KMS-11 (cell line): ENCODE data around the gene PLPP3.
"Not testable (repeated sequence)": the region's sequence is repeated elsewhere in the genome, so short reads cannot be mapped to it uniquely, and the experiment has no call there.

Source experiments
- H2AFZ ChIP-seq: fragments of 200-600 bp; sonication (generic); 2 replicates; pipeline ENCODE4 v1.6.1; 2016; ENCODE audit warnings: antibody characterized with exemption, mixed run types, low read depth
- H3K27ac ChIP-seq: fragments of 200-600 bp; sonication (generic); 2 replicates; pipeline ENCODE4 v1.6.1; 2016; ENCODE audit warnings: mild to moderate bottlenecking, mixed run types
- H3K27me3 ChIP-seq: fragments of 200-600 bp; sonication (generic); 2 replicates; pipeline ENCODE4 v1.6.1; 2017; ENCODE audit warnings: mild to moderate bottlenecking, low read depth, mixed run types, moderate library complexity; ENCODE audit not compliant: insufficient read depth
- H3K36me3 ChIP-seq: fragments of 200-600 bp; sonication (generic); 2 replicates; pipeline ENCODE4 v1.6.1; 2017; ENCODE audit warnings: mild to moderate bottlenecking, mixed run types; ENCODE audit not compliant: insufficient read depth
- H3K4me1 ChIP-seq: fragments of 200-600 bp; sonication (generic); 2 replicates; pipeline ENCODE4 v1.6.1; 2016; ENCODE audit warnings: mild to moderate bottlenecking, low read depth, mixed run types; ENCODE audit not compliant: poor library complexity, severe bottlenecking
- H3K4me2 ChIP-seq: fragments of 200-600 bp; sonication (generic); 2 replicates; pipeline ENCODE4 v1.7.0; 2016; ENCODE audit warnings: mild to moderate bottlenecking, mixed run types
- H3K4me3 ChIP-seq: fragments of 200-600 bp; sonication (generic); IDR thresholded peaks from 2 replicates; pipeline ENCODE4 v1.6.1; 2017; ENCODE audit warnings: low read depth, low read length, mixed read lengths; ENCODE audit not compliant: insufficient read depth
- H3K79me2 ChIP-seq: fragments of 200-600 bp; sonication (generic); 2 replicates; pipeline ENCODE4 v1.6.1; 2016; ENCODE audit warnings: low read depth, mixed run types; ENCODE audit not compliant: insufficient read depth
- H3K9ac ChIP-seq: fragments of 200-600 bp; sonication (generic); 2 replicates; pipeline ENCODE4 v1.6.1; 2016; ENCODE audit warnings: mild to moderate bottlenecking, mixed run types
- H4K20me1 ChIP-seq: fragments of 200-600 bp; sonication (generic); 2 replicates; pipeline ENCODE4 v1.6.1; 2016; ENCODE audit warnings: mild to moderate bottlenecking, mixed run types; ENCODE audit not compliant: insufficient read depth
- CTCF ChIP-seq: fragments of 200-600 bp; sonication (generic); conservative IDR thresholded peaks from 2 replicates; pipeline ENCODE4 v1.6.1; 2017; ENCODE audit warnings: low read depth, mild to moderate bottlenecking, antibody characterized with exemption, low read length, moderate library complexity, mixed read lengths

The PLPP3 gene

GRCh38 chr1:56625819-56626440, 46.6 kb upstream of the PLPP3 start:
- H3K4me3 ChIP-seq, result no peak overlapping the region
- no peak overlapping the region for H2AFZ ChIP-seq
- no peak overlapping the region for H3K4me2 ChIP-seq
- no peaks in the 10 kb centered on the region for H4K20me1 ChIP-seq
- no peaks in the 10 kb centered on the region for H3K36me3 ChIP-seq
- H3K9ac ChIP-seq, result no peak overlapping the region
- TF ChIP-seq CTCF, result no peak
- H3K79me2 ChIP-seq, result no peaks in the 10 kb centered on the region
- no peak overlapping the region for H3K27ac ChIP-seq
- H3K27me3 ChIP-seq, result no peaks in the 10 kb centered on the region
- H3K4me1 ChIP-seq, result no peaks in the 10 kb centered on the region

- Histone ChIP-seq H3K4me3 (no peak overlapping the region), H3K27ac (no peak overlapping the region), H3K9ac (no peak overlapping the region), H3K4me1 (no peaks in the 10 kb centered on the region), H3K27me3 (no peaks in the 10 kb centered on the region), H3K36me3 (no peaks in the 10 kb centered on the region), H4K20me1 (no peaks in the 10 kb centered on the region), H3K4me2 (no peak overlapping the region), H2AFZ (no peak overlapping the region), H3K79me2 (no peaks in the 10 kb centered on the region)
- TF ChIP-seq CTCF, result no peak
These were observed 37.8 kb upstream of the PLPP3 start for GRCh38 chr1:56617141-56617540.

- not testable (repeated sequence) for H3K27ac ChIP-seq, H3K4me3 ChIP-seq, H4K20me1 ChIP-seq, H3K4me2 ChIP-seq, H3K4me1 ChIP-seq, H2AFZ ChIP-seq, H3K79me2 ChIP-seq, H3K9ac ChIP-seq, H3K36me3 ChIP-seq, H3K27me3 ChIP-seq
These were observed 31.4 kb upstream of the PLPP3 start for GRCh38 chr1:56610770-56611169.

GRCh38 chr1:56610097-56610496, 30.7 kb upstream of the PLPP3 start:
- not testable (repeated sequence) for H3K27me3 ChIP-seq, H3K4me3 ChIP-seq, H3K4me1 ChIP-seq, H3K27ac ChIP-seq, H2AFZ ChIP-seq, H3K79me2 ChIP-seq, H3K36me3 ChIP-seq, H3K4me2 ChIP-seq, H4K20me1 ChIP-seq, H3K9ac ChIP-seq

GRCh38 chr1:56595397-56596191, 16.2 kb upstream of the PLPP3 start:
- not testable (repeated sequence) for H3K4me3 ChIP-seq, H2AFZ ChIP-seq, H3K4me1 ChIP-seq, H3K36me3 ChIP-seq, H4K20me1 ChIP-seq, H3K27ac ChIP-seq, H3K9ac ChIP-seq, H3K79me2 ChIP-seq, H3K4me2 ChIP-seq, H3K27me3 ChIP-seq

- no peaks in the 10 kb centered on the region for H3K79me2 ChIP-seq
- TF ChIP-seq CTCF, result no peak
- no peaks in the 10 kb centered on the region for H3K27me3 ChIP-seq
- H3K4me2 ChIP-seq, result no peak overlapping the region
- no peaks in the 10 kb centered on the region for H4K20me1 ChIP-seq
- no peak overlapping the region for H3K27ac ChIP-seq
- no peak overlapping the region for H3K9ac ChIP-seq
- H2AFZ ChIP-seq, result no peak overlapping the region
- no peaks in the 10 kb centered on the region for H3K36me3 ChIP-seq
- no peaks in the 10 kb centered on the region for H3K4me1 ChIP-seq
- H3K4me3 ChIP-seq, result no peak overlapping the region
These were observed 12.5 kb upstream of the PLPP3 start for GRCh38 chr1:56591909-56592308.
